Body of pancreas (tissue), 4 donors: ENCODE measurements around the gene SNX30. TPM values are rescaled to one million over a fixed set of nuclear protein-coding genes. Genes with fewer than 3 reads are reported as not detected.

Source experiments
- ATAC-seq: fragments of 150-250 bp; one replicate; pipeline ENCODE4 v1.9.1; 2016
- DNase-seq, 4 donors: peaks; one replicate each; pipeline ENCODE4 v3.0.0-alpha.2; 2019
- H3K27ac ChIP-seq, 4 donors: fragments of 200-600 bp; sonication (generic); 1 replicate in 3 of 4; 2 replicates in 1 of 4; pipeline versions ENCODE4 v1.5.1 to v1.6.1; 2016 to 2019; ENCODE audit warnings: mild to moderate bottlenecking in 1 of 4, mixed read lengths in 1 of 4, moderate library complexity in 1 of 4
- H3K27me3 ChIP-seq, 2 donors: fragments of 200-600 bp; sonication (generic); one replicate each; pipeline ENCODE4 v1.6.0; 2016; ENCODE audit warnings: mild to moderate bottlenecking in 1 of 2
- H3K36me3 ChIP-seq, 2 donors: fragments of 200-600 bp; sonication (generic); replicated peaks in 1 of 2; 2 replicates each; pipeline ENCODE4 v1.5.1; 2016; ENCODE audit warnings: low read depth in 2 of 2; ENCODE audit not compliant: insufficient read depth in 1 of 2
- H3K4me1 ChIP-seq: fragments of 200-600 bp; sonication (generic); one replicate; pipeline ENCODE4 v1.6.0; 2016
- H3K4me3 ChIP-seq, 2 donors: fragments of 200-600 bp; sonication (generic); 1 replicate in 1 of 2; 2 replicates in 1 of 2; pipeline ENCODE4 v1.5.1; 2016 to 2019
- H3K9me3 ChIP-seq, 3 donors: fragments of 200-600 bp; sonication (generic); 1 replicate in 2 of 3; 2 replicates in 1 of 3; pipeline ENCODE4 v1.5.1; 2016
- CTCF ChIP-seq, 7 experiments: fragments of 450-650 bp in 4 of 7; fragments of 200-600 bp in 3 of 7; sonication (generic) in 3 of 7; IDR thresholded peaks; one replicate each; pipeline ENCODE4 v1.5.1; 2016 to 2019; ENCODE audit warnings: antibody characterized with exemption in 7 of 7
- POLR2A ChIP-seq, 3 donors: fragments of 450-650 bp; IDR thresholded peaks; one replicate each; pipeline ENCODE4 v1.6.1; 2016; ENCODE audit warnings: antibody characterized with exemption in 3 of 3, mild to moderate bottlenecking in 2 of 3
- WGBS, 2 donors: methylation state at CpG; one replicate each; pipeline ENCODE4 v1.1.5; 2017; 5-methylcytosine and 5-hydroxymethylcytosine counted together
- intact Hi-C: fragments of 100-400 bp; cut with DNase I; formaldehyde crosslinking; loops from one replicate; pipeline ENCODE4 v1.15.1; 2023
- total RNA-seq, 2 donors: library from RNA; depleted of rRNA; stranded (reverse); fragments of >200 nt; gene quantifications; one replicate each; pipeline ENCODE4 v1.1.0, GENCODE V29; 2016

The SNX30 gene
- total RNA-seq, 2 donors from 2014 or later, result 4.6 to 8.6 TPM

- intact Hi-C loops, result no loop called here
- H3K4me3 ChIP-seq, result no peak overlapping the region
- TF ChIP-seq POLR2A (IDR thresholded peaks at IDR 0.05) (no peak), CTCF (IDR thresholded peaks at IDR 0.05) (no peak)
Measured at GRCh38 chr9:112760821-112761220, 10.3 kb downstream of the SNX30 start.

DNA sequence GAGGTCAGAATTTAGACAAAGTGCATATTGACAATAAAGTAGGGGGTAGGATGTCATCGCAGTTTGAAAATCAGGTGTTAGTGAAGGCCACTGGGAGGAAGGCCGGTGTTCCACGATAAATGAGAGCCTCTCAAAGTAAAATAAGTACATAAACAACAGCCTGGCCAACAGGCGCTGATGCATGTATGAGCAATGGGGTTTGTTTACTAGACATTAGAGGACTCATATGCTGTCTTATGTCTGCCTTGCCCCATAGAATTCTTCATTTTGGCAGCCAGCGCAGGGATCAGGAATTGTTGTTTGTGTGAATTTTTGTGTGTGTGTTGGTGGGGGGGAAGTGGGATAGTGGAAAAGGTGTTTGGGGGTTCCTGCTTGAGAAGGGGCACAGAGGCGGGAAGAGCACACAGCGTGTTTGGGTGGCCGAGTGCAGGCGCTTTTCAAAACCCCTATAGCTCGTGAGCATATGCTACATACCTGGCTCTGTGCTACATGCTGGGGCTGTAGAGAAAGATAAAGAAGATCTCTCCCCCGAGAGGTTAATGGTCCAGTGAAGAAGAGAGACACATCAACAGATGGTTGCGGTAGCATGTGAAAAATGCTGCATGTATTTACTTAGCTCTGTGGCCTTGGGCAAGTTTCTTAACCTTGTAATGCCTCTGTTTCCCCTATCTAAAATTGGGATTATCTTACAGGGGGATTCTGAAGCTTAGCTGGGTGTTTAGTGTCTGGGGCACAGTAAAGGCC is 11.5 kb downstream of the SNX30 start:
- TF ChIP-seq CTCF (IDR thresholded peaks at IDR 0.05), result no peak
- no peak for TF ChIP-seq POLR2A (IDR thresholded peaks at IDR 0.05)
- WGBS, 2 donors, result 78 to 82% methylated on average over 12 of the region's 12 CpGs
- intact Hi-C loops, result no loop called here
- no peak for ATAC-seq
- Histone ChIP-seq H3K27me3 (no peaks in the 10 kb centered on the region), H3K4me1 (peaks cover 9% of the 10 kb centered on the region), H3K36me3 (no peaks in the 10 kb centered on the region), H3K27ac (no peak overlapping the region), H3K9me3 (no peaks in the 10 kb centered on the region), H3K4me3 (no peak overlapping the region)
- no peak for DNase-seq

More at GRCh38 chr9:112760821-112761220, 10.3 kb downstream of the SNX30 start:
- no peak for DNase-seq
- peaks cover 9% of the 10 kb centered on the region for H3K4me1 ChIP-seq
- ATAC-seq, result no peak
- H3K9me3 ChIP-seq, result no peaks in the 10 kb centered on the region
- 87 to 89% methylated on average over 8 of the region's 8 CpGs for WGBS, 2 donors
- no peak overlapping the region for H3K27ac ChIP-seq
- H3K36me3 ChIP-seq, result no peaks in the 10 kb centered on the region
- no peaks in the 10 kb centered on the region for H3K27me3 ChIP-seq

DNA sequence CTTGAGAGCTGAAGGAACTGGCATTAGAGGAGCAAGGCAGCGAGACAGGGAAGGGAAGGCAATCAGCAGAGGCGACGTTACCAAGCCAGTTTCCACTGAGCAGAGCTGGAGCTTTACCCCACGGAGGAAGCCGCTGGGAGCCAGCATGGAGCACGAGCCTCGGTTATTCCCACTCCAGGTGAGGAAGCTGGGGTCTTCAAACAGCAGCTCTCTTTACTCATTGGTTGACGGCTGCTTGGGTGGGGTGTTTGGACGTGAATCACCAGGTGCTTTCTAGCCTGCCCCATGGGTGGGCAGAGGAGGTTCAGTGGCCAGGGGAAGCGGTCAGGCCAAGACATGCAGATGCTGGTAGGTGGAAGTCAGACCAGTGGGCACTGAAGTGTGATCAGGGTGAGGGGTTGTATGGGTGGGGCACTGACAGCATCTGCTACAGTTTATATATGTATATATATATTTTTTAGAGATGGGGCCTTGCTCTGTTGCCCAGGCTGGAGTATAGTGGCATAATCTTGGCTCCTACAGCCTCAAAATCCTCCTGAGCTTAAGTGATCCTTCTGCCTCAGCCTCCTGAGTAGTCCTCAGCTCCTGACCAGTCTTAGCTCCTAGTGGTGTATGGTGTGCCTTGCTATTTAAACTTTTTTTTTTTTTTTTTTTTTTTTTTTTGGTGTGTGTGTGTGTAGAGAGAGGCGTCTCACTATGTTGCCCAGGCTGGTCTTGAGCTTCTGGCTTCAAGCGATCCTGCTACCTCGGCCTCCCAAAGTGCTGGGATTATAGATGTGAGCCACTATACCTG is 12.4 kb downstream of the SNX30 start:
- intact Hi-C loops, result no loop called here
- Histone ChIP-seq H3K27me3 (no peaks in the 10 kb centered on the region), H3K4me1 (peaks cover 9% of the 10 kb centered on the region), H3K4me3 (no peak overlapping the region), H3K9me3 (no peaks in the 10 kb centered on the region), H3K27ac (no peak overlapping the region), H3K36me3 (no peaks in the 10 kb centered on the region)
- TF ChIP-seq CTCF (IDR thresholded peaks at IDR 0.05) (no peak), POLR2A (IDR thresholded peaks at IDR 0.05) (no peak)
- DNase-seq (no peak), ATAC-seq (no peak)
- WGBS, 2 donors, result 91 to 92% methylated on average over 13 of the region's 13 CpGs

DNA sequence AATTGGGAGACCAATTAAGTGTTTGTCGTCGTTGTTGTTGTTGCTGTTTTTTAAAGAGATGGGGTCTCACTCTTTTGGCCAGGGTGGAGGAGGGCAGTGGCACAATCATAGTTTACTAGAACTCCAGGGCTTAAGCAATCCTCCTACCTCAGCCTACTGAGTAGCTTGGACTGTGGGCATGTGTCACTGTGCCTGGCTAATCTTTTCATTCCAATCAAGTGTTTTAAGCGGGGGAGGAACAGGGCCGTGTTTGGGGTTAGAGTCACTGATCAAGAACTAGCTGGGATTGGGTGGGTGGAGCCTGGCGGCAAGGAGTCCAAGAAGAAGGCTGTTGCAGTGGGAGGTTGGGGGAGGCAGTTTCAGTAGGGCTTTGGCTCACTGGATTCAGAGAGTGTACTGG is 13.8 kb downstream of the SNX30 start:
- Histone ChIP-seq H3K27me3 (no peaks in the 10 kb centered on the region), H3K4me1 (peaks cover 9% of the 10 kb centered on the region), H3K27ac (peak overlapping the region; percentile 1 to 68 (median 44)), H3K4me3 (no peak overlapping the region), H3K9me3 (no peaks in the 10 kb centered on the region), H3K36me3 (no peaks in the 10 kb centered on the region)
- TF ChIP-seq POLR2A (IDR thresholded peaks at IDR 0.05) (no peak), CTCF (IDR thresholded peaks at IDR 0.05) (no peak)
- intact Hi-C loops, result no loop called here
- ATAC-seq (peak; percentile 25), DNase-seq (peak in 3 of 4 donors; percentile 10 to 33 (median 22))
- 59 to 61% methylated on average over 5 of the region's 5 CpGs for WGBS, 2 donors
